HT-29 (cell line): ENCODE measurements around the gene MRPL49. TPM values are rescaled to one million over a fixed set of nuclear protein-coding genes. Genes with fewer than 3 reads are reported as not detected.
"Not testable (repeated sequence)": the region's sequence is repeated elsewhere in the genome, so short reads cannot be mapped to it uniquely, and the experiment has no call there.

Source experiments
- DNase-seq: peaks from one replicate; pipeline ENCODE4 v3.0.0-alpha.2; 2015; ENCODE audit warnings: low spot score
- total RNA-seq: library from RNA; depleted of rRNA; stranded (reverse); fragments of >200 nt; shearing (Covaris generic); gene quantifications from 2 replicates; pipeline ENCODE4 v1.2.3, GENCODE V29; 2014

Gene MRPL49
- total RNA-seq, 1 experiment from 2014 or later = 200 TPM

GRCh38 chr11:65117206-65118096 is 4.7 kb upstream of the MRPL49 start, which contains the start of gene ZNHIT2:
Gene ZNHIT2 (minus strand): TSS chr11:65117701. CDS start chr11:65117653, 48 bp downstream.
- DNase-seq = peak; percentile 100

- DNase-seq = no peak
Observed at GRCh38 chr11:65118097-65118837, 3.9 kb upstream of the MRPL49 start.

GRCh38 chr11:65118891-65119669 is 3.0 kb upstream of the MRPL49 start:
- not testable (repeated sequence) for DNase-seq

GRCh38 chr11:65119670-65119995 is 2.5 kb upstream of the MRPL49 start:
- no peak for DNase-seq

- DNase-seq = no peak
Observed at GRCh38 chr11:65120831-65121230, 1.3 kb upstream of the MRPL49 start.

GRCh38 chr11:65121447-65121864 is 665 bp upstream of the MRPL49 start:
- peak; percentile 52 for DNase-seq

GRCh38 chr11:65124480-65125196 is 2.5 kb downstream of the MRPL49 start:
- no peak for DNase-seq

- DNase-seq = no peak
Observed at GRCh38 chr11:65125197-65126056, 3.3 kb downstream of the MRPL49 start.

GRCh38 chr11:65126624-65127274 is 4.6 kb downstream of the MRPL49 start:
- no peak for DNase-seq

- DNase-seq = no peak
Observed at GRCh38 chr11:65127473-65128181, 5.5 kb downstream of the MRPL49 start.

GRCh38 chr11:65128182-65129145 is 6.3 kb downstream of the MRPL49 start:
- no peak for DNase-seq

- DNase-seq = no peak
Observed at GRCh38 chr11:65129649-65130441, 7.7 kb downstream of the MRPL49 start.

GRCh38 chr11:65130631-65131416 is 8.7 kb downstream of the MRPL49 start:
- no peak for DNase-seq

- no peak for DNase-seq
Observed at GRCh38 chr11:65131417-65131776, 9.3 kb downstream of the MRPL49 start.

- no peak for DNase-seq
Observed at GRCh38 chr11:65131895-65132237, 9.7 kb downstream of the MRPL49 start.

- no peak for DNase-seq
Observed at GRCh38 chr11:65132238-65132987, 10.3 kb downstream of the MRPL49 start.
